Stimulated activated CD4-positive, alpha-beta T cell treated with anti-CD3 and anti-CD28 coated beads, Interleukin-4, amount 100 ng/mL, for 1 hour (primary cell): ENCODE measurements around the gene TMPRSS11A.

Source experiments
- DNase-seq: peaks from one replicate; pipeline ENCODE4 v3.0.0-alpha.2; 2020

TMPRSS11A gene

GRCh38 chr4:67861513-67861912 is 101.8 kb downstream of the TMPRSS11A start:
- no peak for DNase-seq
